T-helper 17 cell (primary cell): ENCODE measurements around the gene EVPL. TPM values are rescaled to one million over a fixed set of nuclear protein-coding genes. Genes with fewer than 3 reads are reported as not detected.
A peak's percentile ranks its signal among the peaks of the same experiment; 100 is the strongest.
"Not testable (repeated sequence)": the region's sequence is repeated elsewhere in the genome, so short reads cannot be mapped to it uniquely, and the experiment has no call there.

Experiments
- ATAC-seq: fragments of 150-1000 bp; cut with Tn5 transposase; 2 replicates; pipeline ENCODE4 v1.10.0; 2021; ENCODE audit warnings: mild to moderate bottlenecking, moderate library complexity
- DNase-seq, 3 donors: peaks; one replicate each; pipeline versions ENCODE4 v3.0.0 to v3.0.0-alpha.2; 2020 to 2021
- H3K9me3 ChIP-seq: one replicate; pipeline ENCODE4 v1.7.0; 2013; ENCODE audit warnings: low read length, mild to moderate bottlenecking; ENCODE audit not compliant: control insufficient read depth, poor library complexity, severe bottlenecking
- H3K27ac Mint-ChIP-seq: one replicate; pipeline ENCODE4 v1.8.0; 2022; ENCODE audit warnings: mild to moderate bottlenecking, moderate library complexity, mixed read lengths
- H3K27me3 Mint-ChIP-seq: one replicate; pipeline ENCODE4 v1.8.0; 2022; ENCODE audit warnings: mixed read lengths
- H3K36me3 Mint-ChIP-seq: one replicate; pipeline ENCODE4 v1.8.0; 2022; ENCODE audit warnings: low read depth, mixed read lengths
- H3K4me1 Mint-ChIP-seq: one replicate; pipeline ENCODE4 v1.8.0; 2022; ENCODE audit warnings: mild to moderate bottlenecking, mixed read lengths
- H3K4me3 Mint-ChIP-seq: one replicate; pipeline ENCODE4 v1.8.0; 2022; ENCODE audit warnings: mild to moderate bottlenecking, moderate library complexity, mixed read lengths
- total RNA-seq, 4 donors: library from RNA in 2 of 4; stranded (reverse) in 2 of 4; gene quantifications; one replicate each; pipeline ENCODE4 v1.2.3 and lab custom pipeline; 2022 to 2026

The EVPL gene
- total RNA-seq (under 1 TPM; 0.05 to 0.68 TPM), total RNA-seq (lab: John Stamatoyannopoulos, UW) (0.12 to 0.15 reads per million in 2 donors)

GRCh38 chr17:76027159-76027839 is at the start of gene EVPL:
TSS of gene EVPL (minus strand) at chr17:76027306. CDS start at chr17:76027198, 108 bp downstream.
- H3K9me3 ChIP-seq, result no peaks in the 10 kb centered on the region
- peaks cover 12% of the 10 kb centered on the region for H3K4me1 Mint-ChIP-seq
- no peaks in the 10 kb centered on the region for H3K27me3 Mint-ChIP-seq
- no peaks in the 10 kb centered on the region for H3K36me3 Mint-ChIP-seq
- ATAC-seq (no peak), DNase-seq (no peak)
- H3K27ac Mint-ChIP-seq, result no peak within 1 kb of the TSS
- H3K4me3 Mint-ChIP-seq, result no peak within 1 kb of the TSS

- H3K27me3 Mint-ChIP-seq, result peaks cover 36% of the 10 kb centered on the region
- H3K4me3 Mint-ChIP-seq, result peak overlapping the region; percentile 91
- ATAC-seq, result no peak
- H3K4me1 Mint-ChIP-seq, result peaks cover 21% of the 10 kb centered on the region
- no peak for DNase-seq
- H3K36me3 Mint-ChIP-seq, result peaks cover 7% of the 10 kb centered on the region
- H3K9me3 ChIP-seq, result no peaks in the 10 kb centered on the region
- peak overlapping the region; percentile 53 for H3K27ac Mint-ChIP-seq
Observed at GRCh38 chr17:76076146-76076764, 49.1 kb upstream of the EVPL start.

- ATAC-seq, result no peak
- peaks cover 36% of the 10 kb centered on the region for H3K27me3 Mint-ChIP-seq
Observed at GRCh38 chr17:76075364-76076145, 48.4 kb upstream of the EVPL start.

GRCh38 chr17:76074390-76075363 is 47.6 kb upstream of the EVPL start, which contains the start of gene GALR2:
TSS of gene GALR2 (plus strand) at chr17:76074781. CDS start at chr17:76074884, 103 bp downstream.
- Mint-ChIP-seq H3K27ac (peak within 1 kb of the TSS; percentile 67), H3K27me3 (peaks cover 36% of the 10 kb centered on the region), H3K4me1 (peaks cover 27% of the 10 kb centered on the region), H3K4me3 (peak within 1 kb of the TSS; percentile 91), H3K36me3 (peaks cover 7% of the 10 kb centered on the region)
- H3K9me3 ChIP-seq, result no peaks in the 10 kb centered on the region
- DNase-seq (no peak), ATAC-seq (no peak)

More at GRCh38 chr17:76075364-76076145, 48.4 kb upstream of the EVPL start:
- Mint-ChIP-seq H3K4me3 (peak overlapping the region; percentile 91), H3K27ac (peak overlapping the region; percentile 67), H3K36me3 (peaks cover 7% of the 10 kb centered on the region), H3K4me1 (peaks cover 24% of the 10 kb centered on the region)
- DNase-seq, result no peak
- H3K9me3 ChIP-seq, result no peaks in the 10 kb centered on the region

- no peaks in the 10 kb centered on the region for H3K9me3 ChIP-seq
- Mint-ChIP-seq H3K27me3 (peaks cover 28% of the 10 kb centered on the region), H3K36me3 (peaks cover 7% of the 10 kb centered on the region), H3K4me1 (peaks cover 25% of the 10 kb centered on the region), H3K27ac (peak within 1 kb of the TSS; percentile 98), H3K4me3 (peak within 1 kb of the TSS; percentile 94)
- DNase-seq (peak; percentile 69 to 72 (median 71)), ATAC-seq (peak; percentile 90)
Observed at GRCh38 chr17:76072148-76072858, 45.2 kb upstream of the EVPL start, which contains the start of gene SRP68. TSS of gene SRP68 (minus strand) at chr17:76072517. CDS start at chr17:76072491, 26 bp downstream.

GRCh38 chr17:76071531-76072147 is 44.5 kb upstream of the EVPL start:
- peaks cover 19% of the 10 kb centered on the region for H3K4me1 Mint-ChIP-seq
- H3K4me3 Mint-ChIP-seq, result peak overlapping the region; percentile 94
- ATAC-seq, result peak; percentile 27

GRCh38 chr17:76065775-76066174 is 38.7 kb upstream of the EVPL start:
- ATAC-seq (no peak), DNase-seq (no peak)
- no peaks in the 10 kb centered on the region for H3K9me3 ChIP-seq
- no peak overlapping the region for H3K4me3 Mint-ChIP-seq
- H3K27me3 Mint-ChIP-seq, result no peaks in the 10 kb centered on the region
- no peak overlapping the region for H3K27ac Mint-ChIP-seq
- H3K4me1 Mint-ChIP-seq, result peaks cover 15% of the 10 kb centered on the region
- H3K36me3 Mint-ChIP-seq, result peaks cover 12% of the 10 kb centered on the region

More at GRCh38 chr17:76071531-76072147, 44.5 kb upstream of the EVPL start:
- H3K27ac Mint-ChIP-seq, result peak overlapping the region; percentile 98
- H3K9me3 ChIP-seq, result no peaks in the 10 kb centered on the region
- DNase-seq, result no peak
- H3K36me3 Mint-ChIP-seq, result peaks cover 4% of the 10 kb centered on the region
- peaks cover 21% of the 10 kb centered on the region for H3K27me3 Mint-ChIP-seq

- H3K4me3 Mint-ChIP-seq, result peak overlapping the region; percentile 83
- H3K9me3 ChIP-seq, result no peaks in the 10 kb centered on the region
- H3K27ac Mint-ChIP-seq, result peak overlapping the region; percentile 95
- peaks cover 16% of the 10 kb centered on the region for H3K36me3 Mint-ChIP-seq
- H3K4me1 Mint-ChIP-seq, result peaks cover 12% of the 10 kb centered on the region
- H3K27me3 Mint-ChIP-seq, result no peaks in the 10 kb centered on the region
- ATAC-seq (peak; percentile 97), DNase-seq (peak in 1 of 3 donors; percentile 40)
Observed at GRCh38 chr17:76063875-76064546, 36.9 kb upstream of the EVPL start.

- ATAC-seq, H3K36me3 Mint-ChIP-seq, H3K27ac Mint-ChIP-seq, H3K27me3 Mint-ChIP-seq, H3K9me3 ChIP-seq, H3K4me3 Mint-ChIP-seq, H3K4me1 Mint-ChIP-seq, DNase-seq: not testable (repeated sequence)
Observed at GRCh38 chr17:76058264-76058663, 31.2 kb upstream of the EVPL start.

GRCh38 chr17:76056882-76057281 is 29.8 kb upstream of the EVPL start:
- H3K4me3 Mint-ChIP-seq, result no peak overlapping the region
- no peaks in the 10 kb centered on the region for H3K9me3 ChIP-seq
- DNase-seq (no peak), ATAC-seq (no peak)
- peaks cover 7% of the 10 kb centered on the region for H3K36me3 Mint-ChIP-seq
- H3K27me3 Mint-ChIP-seq, result no peaks in the 10 kb centered on the region
- no peak overlapping the region for H3K27ac Mint-ChIP-seq
- H3K4me1 Mint-ChIP-seq, result peaks cover 4% of the 10 kb centered on the region

GRCh38 chr17:76054112-76054476 is 27.0 kb upstream of the EVPL start:
- Mint-ChIP-seq H3K36me3 (peaks cover 9% of the 10 kb centered on the region), H3K27ac (peak overlapping the region; percentile 54), H3K4me1 (peaks cover 14% of the 10 kb centered on the region), H3K4me3 (no peak overlapping the region), H3K27me3 (no peaks in the 10 kb centered on the region)
- no peaks in the 10 kb centered on the region for H3K9me3 ChIP-seq
- ATAC-seq, result no peak
- no peak for DNase-seq
